ENCODE measurements around the gene TRAF4. TPM values are rescaled to one million over a fixed set of nuclear protein-coding genes. Genes with fewer than 3 reads are reported as not detected.

The TRAF4 gene
- total and polyA plus RNA-seq, 10 of the 15 experiments (the other 5 are each of a cell fraction or from before 2014, with no cell fraction given) = 3.7 to 197 (median 66.4) TPM

DNA sequence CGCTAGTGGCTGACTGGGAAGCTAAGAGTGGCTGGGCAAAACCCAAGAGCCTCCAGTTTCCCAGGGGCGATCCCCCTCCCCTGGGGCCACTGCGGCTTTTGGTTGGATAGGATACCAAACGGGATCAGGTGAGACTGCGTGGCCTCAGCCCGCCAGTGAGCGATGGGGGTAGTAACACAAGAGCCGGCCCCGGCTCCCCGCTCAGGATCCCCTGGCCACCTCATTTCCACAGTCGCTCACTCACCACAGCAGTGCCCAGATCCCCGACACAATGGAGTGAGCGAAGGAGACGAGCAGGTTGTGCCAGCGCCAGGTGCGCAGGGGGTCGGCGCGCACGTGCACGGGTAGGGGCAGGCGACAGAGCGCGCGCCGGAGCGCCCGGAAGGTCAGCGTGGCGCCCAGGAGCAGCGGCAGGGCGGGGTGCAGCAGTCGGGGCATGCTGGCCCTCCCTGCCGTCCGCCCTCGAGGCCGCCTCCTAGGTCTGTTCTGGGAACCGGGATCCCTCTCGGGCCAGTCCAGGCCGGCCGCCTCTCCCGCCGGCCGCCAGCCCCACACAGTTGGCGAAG is 18.1 kb upstream of the TRAF4 start (continued):
- 0 out of 2 replicates have a peak, but pooled peaks have one; percentile 22 for TF ChIP-seq CBFB (IDR thresholded peaks at IDR 0.05; ENCODE audit: low read depth)
- no peak for TF ChIP-seq NFXL1 (IDR thresholded peaks at IDR 0.05; ENCODE audit: borderline replicate concordance)
- no peak for TF ChIP-seq WRNIP1 (IDR thresholded peaks at IDR 0.05; ENCODE audit: borderline replicate concordance, low read depth, low read length)
- no peak for TF ChIP-seq IKZF2 (IDR thresholded peaks at IDR 0.05)
- TF ChIP-seq, protein P1, sequence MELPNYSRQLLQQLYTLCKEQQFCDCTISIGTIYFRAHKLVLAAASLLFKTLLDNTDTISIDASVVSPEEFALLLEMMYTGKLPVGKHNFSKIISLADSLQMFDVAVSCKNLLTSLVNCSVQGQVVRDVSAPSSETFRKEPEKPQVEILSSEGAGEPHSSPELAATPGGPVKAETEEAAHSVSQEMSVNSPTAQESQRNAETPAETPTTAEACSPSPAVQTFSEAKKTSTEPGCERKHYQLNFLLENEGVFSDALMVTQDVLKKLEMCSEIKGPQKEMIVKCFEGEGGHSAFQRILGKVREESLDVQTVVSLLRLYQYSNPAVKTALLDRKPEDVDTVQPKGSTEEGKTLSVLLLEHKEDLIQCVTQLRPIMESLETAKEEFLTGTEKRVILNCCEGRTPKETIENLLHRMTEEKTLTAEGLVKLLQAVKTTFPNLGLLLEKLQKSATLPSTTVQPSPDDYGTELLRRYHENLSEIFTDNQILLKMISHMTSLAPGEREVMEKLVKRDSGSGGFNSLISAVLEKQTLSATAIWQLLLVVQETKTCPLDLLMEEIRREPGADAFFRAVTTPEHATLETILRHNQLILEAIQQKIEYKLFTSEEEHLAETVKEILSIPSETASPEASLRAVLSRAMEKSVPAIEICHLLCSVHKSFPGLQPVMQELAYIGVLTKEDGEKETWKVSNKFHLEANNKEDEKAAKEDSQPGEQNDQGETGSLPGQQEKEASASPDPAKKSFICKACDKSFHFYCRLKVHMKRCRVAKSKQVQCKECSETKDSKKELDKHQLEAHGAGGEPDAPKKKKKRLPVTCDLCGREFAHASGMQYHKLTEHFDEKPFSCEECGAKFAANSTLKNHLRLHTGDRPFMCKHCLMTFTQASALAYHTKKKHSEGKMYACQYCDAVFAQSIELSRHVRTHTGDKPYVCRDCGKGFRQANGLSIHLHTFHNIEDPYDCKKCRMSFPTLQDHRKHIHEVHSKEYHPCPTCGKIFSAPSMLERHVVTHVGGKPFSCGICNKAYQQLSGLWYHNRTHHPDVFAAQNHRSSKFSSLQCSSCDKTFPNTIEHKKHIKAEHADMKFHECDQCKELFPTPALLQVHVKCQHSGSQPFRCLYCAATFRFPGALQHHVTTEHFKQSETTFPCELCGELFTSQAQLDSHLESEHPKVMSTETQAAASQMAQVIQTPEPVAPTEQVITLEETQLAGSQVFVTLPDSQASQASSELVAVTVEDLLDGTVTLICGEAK (IDR thresholded peaks at IDR 0.05; ENCODE audit: borderline replicate concordance) = no peak
- no peak for TF ChIP-seq SREBF1 (IDR thresholded peaks at IDR 0.05; ENCODE audit: low read length)
- TF ChIP-seq, protein P2, sequence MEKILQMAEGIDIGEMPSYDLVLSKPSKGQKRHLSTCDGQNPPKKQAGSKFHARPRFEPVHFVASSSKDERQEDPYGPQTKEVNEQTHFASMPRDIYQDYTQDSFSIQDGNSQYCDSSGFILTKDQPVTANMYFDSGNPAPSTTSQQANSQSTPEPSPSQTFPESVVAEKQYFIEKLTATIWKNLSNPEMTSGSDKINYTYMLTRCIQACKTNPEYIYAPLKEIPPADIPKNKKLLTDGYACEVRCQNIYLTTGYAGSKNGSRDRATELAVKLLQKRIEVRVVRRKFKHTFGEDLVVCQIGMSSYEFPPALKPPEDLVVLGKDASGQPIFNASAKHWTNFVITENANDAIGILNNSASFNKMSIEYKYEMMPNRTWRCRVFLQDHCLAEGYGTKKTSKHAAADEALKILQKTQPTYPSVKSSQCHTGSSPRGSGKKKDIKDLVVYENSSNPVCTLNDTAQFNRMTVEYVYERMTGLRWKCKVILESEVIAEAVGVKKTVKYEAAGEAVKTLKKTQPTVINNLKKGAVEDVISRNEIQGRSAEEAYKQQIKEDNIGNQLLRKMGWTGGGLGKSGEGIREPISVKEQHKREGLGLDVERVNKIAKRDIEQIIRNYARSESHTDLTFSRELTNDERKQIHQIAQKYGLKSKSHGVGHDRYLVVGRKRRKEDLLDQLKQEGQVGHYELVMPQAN (conservative IDR thresholded peaks at IDR 0.05) = peak; percentile 72
- TF ChIP-seq NFYB (IDR thresholded peaks at IDR 0.05; ENCODE audit: insufficient read depth, low read depth, low read length) = 0 out of 2 replicates have a peak, but pooled peaks have one; percentile 32
- TF ChIP-seq PAX5 (IDR thresholded peaks at IDR 0.05; ENCODE audit: borderline replicate concordance, low read depth, low read length) = peak; percentile 25; the same call in 1 of the 2 replicates
- TF ChIP-seq, protein P3, sequence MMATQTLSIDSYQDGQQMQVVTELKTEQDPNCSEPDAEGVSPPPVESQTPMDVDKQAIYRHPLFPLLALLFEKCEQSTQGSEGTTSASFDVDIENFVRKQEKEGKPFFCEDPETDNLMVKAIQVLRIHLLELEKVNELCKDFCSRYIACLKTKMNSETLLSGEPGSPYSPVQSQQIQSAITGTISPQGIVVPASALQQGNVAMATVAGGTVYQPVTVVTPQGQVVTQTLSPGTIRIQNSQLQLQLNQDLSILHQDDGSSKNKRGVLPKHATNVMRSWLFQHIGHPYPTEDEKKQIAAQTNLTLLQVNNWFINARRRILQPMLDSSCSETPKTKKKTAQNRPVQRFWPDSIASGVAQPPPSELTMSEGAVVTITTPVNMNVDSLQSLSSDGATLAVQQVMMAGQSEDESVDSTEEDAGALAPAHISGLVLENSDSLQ (IDR thresholded peaks at IDR 0.05) = no peak
- no peak for TF ChIP-seq SKIL (IDR thresholded peaks at IDR 0.05; ENCODE audit: low read depth, poor library complexity, severe bottlenecking)
- no peak for TF ChIP-seq ZNF217 (IDR thresholded peaks at IDR 0.05)
- no peak for TF ChIP-seq ZNF384 (IDR thresholded peaks at IDR 0.05; ENCODE audit: borderline replicate concordance, low read depth, low read length)
- TF ChIP-seq MYB (IDR thresholded peaks at IDR 0.05; ENCODE audit: borderline replicate concordance, low read depth, low read length) = no peak
- no peak; the same call in none of the 2 replicates for TF ChIP-seq GATAD2B (conservative IDR thresholded peaks at IDR 0.05; ENCODE audit: low read depth)
- TF ChIP-seq REST (IDR thresholded peaks at IDR 0.05; ENCODE audit: low read depth, low read length) = no peak
